Activated T-cell treated with anti-CD3 and anti-CD28 coated beads, Interleukin-2, amount 50 U/mL, for 48 hours (primary cell): Measurements from ENCODE around the gene DBX1.
"Not testable (repeated sequence)": the region's sequence is repeated elsewhere in the genome, so short reads cannot be mapped to it uniquely, and the experiment has no call there.

Experiments used
- DNase-seq, 2 experiments: peaks; one replicate each; pipeline ENCODE4 v3.0.0-alpha.2; 2020

The DBX1 gene

DNA sequence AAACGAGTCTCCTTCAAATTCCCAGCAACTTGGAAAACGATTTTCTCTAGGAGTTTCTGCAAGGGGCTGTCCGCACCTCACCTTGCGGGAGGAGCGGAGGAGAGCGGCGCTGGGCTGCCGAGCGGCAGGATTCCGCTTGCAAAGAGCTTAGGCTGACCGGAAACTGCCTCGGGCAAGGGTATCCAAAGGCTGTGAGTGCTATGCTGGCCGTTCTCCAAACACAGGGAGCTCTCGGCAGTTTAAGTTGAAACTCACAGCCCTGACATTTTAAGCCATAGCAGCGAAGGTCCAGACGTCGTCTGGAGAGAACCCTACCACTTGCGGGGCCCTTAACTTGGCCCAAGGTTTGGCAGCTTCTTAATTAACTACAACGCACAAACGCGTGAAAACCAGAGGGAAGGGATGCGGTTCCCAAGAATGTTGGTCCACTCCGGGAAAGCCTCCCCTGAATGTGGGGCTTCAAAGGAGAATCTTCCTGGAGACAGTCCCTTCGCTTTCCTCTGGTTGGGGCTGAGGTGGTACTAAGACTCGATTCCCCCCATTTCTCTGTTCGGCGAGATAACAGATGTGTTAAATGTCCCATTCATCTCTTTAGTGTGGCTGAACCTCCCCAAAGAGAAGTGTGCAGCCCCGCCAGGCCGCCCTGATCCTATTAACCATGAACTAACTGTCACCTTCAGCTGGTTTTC, 1.1 kb upstream of the DBX1 start:
- peak; percentile 24 to 25 for DNase-seq

DNA sequence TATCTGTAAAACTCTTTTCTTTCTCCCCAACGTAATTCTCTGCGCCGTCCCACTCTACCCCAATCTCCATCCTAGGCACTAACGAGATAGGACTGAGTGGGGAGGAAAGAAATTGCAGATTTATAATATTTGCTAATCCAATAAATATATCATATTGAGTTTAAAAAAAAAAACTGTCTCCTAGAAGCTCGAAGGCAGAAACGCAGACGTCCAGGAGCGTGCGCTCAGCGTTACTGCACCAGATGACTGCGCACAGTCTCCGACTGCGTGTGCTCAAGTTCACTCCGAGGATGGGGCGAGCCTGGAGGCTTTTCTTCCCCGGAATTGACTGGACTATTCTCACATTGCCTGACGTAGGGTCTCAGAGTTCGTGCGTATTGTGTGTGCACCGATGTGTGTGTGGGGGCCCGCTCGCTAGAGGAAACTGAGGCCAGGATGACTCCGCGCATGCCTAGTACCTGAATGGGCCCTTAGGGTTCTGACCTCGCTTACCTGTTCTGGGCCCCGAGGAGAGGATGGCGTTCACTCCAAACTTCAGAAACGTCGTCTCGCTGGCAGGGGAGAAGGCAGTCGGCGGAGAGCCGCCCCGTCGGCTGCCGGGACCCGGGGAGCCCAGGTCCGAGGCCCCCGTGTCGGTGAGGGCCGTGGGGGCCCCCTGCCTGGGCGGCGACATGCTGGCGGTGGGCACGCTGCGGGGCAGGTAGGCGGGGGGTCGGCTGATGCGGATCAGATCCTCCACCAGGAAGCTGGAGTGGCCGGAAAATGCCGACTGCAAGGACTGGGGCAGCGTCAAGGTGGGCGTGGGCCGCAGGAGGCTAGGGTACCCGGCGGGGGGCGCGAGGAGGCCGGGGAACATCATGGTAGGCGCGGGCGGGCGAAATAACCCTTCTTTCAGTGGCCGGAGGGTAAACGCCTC, 551 bp downstream of the DBX1 start:
- peak in 1 of 2 experiments; percentile 19 for DNase-seq

- DNase-seq, result peak; percentile 28 to 30
These were observed 1.5 kb downstream of the DBX1 start for GRCh38 chr11:20158597-20159257.

DNA sequence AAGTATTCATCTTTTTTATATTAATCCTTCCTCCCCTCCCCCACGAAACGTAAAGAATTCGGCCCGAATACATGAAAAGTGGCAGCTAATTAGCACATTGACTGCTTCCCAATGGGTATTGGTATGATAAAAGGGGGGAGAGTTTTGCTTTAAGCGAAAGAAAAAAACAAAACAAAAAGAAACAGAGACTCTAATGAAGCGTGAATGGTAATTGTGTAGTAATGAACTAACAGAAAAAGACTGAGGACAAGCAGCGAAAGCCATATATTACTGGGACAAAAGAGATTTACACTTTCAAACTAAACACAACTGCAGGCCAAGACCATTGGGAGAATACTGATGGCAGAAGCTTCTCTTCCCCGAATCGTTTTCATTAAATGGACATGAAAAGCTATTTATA, 2.5 kb downstream of the DBX1 start:
- no peak for DNase-seq

- peak; percentile 31 to 45 for DNase-seq
These were observed 3.2 kb downstream of the DBX1 start for GRCh38 chr11:20156876-20157613.

GRCh38 chr11:20156280-20156875, 3.9 kb downstream of the DBX1 start:
- DNase-seq, result peak; percentile 58 to 61

GRCh38 chr11:20155683-20156279, 4.5 kb downstream of the DBX1 start:
- no peak for DNase-seq

DNA sequence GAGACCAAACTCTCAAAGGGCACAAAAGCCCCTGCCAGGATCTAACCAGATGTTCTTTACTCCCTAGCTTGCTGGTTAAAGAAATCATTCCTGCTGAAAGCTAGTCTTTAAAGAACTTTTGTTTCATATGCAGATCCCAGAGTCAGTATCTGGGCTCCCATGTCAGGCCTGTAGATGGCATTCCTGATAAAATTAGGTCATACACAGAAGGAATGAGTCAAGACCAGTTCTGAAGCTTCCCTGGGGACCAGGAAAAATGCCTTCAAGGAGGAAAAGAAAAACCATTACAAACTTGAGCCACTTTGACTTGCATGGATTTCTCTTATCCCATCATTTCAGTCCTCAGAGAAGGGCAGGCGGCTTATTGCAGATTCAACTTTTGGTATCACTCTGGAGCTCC, 5.9 kb downstream of the DBX1 start:
- no peak for DNase-seq

GRCh38 chr11:20138707-20139106, 21.6 kb downstream of the DBX1 start:
- no peak for DNase-seq

GRCh38 chr11:20137637-20138036, 22.6 kb downstream of the DBX1 start:
- DNase-seq, result no peak

- DNase-seq, result no peak
These were observed 25.1 kb downstream of the DBX1 start for GRCh38 chr11:20134991-20135736.

GRCh38 chr11:20132667-20133039, 27.6 kb downstream of the DBX1 start:
- DNase-seq, result no peak

GRCh38 chr11:20131788-20132666, 28.2 kb downstream of the DBX1 start:
- DNase-seq, result peak; percentile 73 to 74

- no peak for DNase-seq
These were observed 30.6 kb downstream of the DBX1 start for GRCh38 chr11:20129665-20130064.

GRCh38 chr11:20128528-20128825, 31.8 kb downstream of the DBX1 start:
- not testable (repeated sequence) for DNase-seq

- peak; percentile 81 to 84 for DNase-seq
These were observed 32.4 kb downstream of the DBX1 start for GRCh38 chr11:20127671-20128527.

GRCh38 chr11:20126724-20127123, 33.6 kb downstream of the DBX1 start:
- DNase-seq, result no peak

DNA sequence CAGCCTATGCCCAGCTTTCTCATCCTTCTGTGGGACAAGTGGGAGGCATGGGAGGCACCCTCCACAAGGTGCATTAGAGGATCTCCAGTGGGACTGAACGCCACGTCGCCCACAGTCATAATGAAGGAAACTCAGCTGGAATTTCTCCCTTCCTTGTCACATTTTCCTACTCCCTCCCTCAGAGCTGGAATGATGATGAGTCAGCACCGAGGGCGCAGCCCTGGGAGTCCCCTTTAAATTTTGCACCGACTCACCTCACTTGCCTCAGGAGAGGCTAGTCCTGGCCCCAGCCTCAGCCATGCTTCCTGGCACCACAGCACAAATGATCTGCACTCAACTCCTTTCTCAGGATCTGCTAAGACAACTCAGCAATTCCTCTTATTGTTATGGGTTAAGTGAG, 34.3 kb downstream of the DBX1 start:
- DNase-seq, result no peak

DNA sequence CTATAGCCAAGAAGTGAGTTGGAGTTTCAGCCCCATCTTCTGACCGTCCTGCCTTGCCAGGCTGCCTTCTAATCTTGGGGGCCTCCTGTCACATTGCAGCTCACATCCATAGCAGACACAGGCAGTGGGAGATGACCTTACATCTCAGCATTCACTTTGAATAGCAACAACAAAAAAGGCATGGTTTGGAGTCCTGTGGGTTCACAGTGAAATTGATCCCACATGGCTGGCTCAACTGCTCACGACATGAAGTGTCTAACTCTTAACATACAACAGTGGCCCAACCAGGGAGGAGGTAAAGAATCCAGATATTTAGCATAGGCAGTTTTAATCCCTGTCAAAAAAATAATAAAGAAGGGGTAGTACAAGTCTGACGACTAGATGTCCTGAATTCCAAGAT, 38.1 kb downstream of the DBX1 start:
- no peak for DNase-seq
